Left forelimb (tissue), 1 donor: ENCODE data around the gene GM2A.
A peak's percentile ranks its signal among the peaks of the same experiment; 100 is the strongest.

Experiments
- DNase-seq: peaks from one replicate; pipeline ENCODE4 v3.0.0-alpha.2; 2018; ENCODE audit warnings: low spot score

The GM2A gene

GRCh38 chr5:151252762-151253604 is at the start of gene GM2A:
Gene GM2A (plus strand): TSS chr5:151253185. CDS start chr5:151253217, 32 bp downstream.
- peak; percentile 99 for DNase-seq

GRCh38 chr5:151204051-151204450 is 48.9 kb upstream of the GM2A start:
- no peak for DNase-seq

GRCh38 chr5:151205411-151205810 is 47.6 kb upstream of the GM2A start:
- DNase-seq = no peak

- no peak for DNase-seq
Measured at GRCh38 chr5:151208481-151208914, 44.5 kb upstream of the GM2A start.

- no peak for DNase-seq
Measured at GRCh38 chr5:151212406-151212798, 40.6 kb upstream of the GM2A start.

- DNase-seq = no peak
Measured at GRCh38 chr5:151213803-151214613, 39.0 kb upstream of the GM2A start.

- DNase-seq = no peak
Measured at GRCh38 chr5:151214614-151215545, 38.1 kb upstream of the GM2A start.

GRCh38 chr5:151215546-151215880 is 37.5 kb upstream of the GM2A start:
- DNase-seq = no peak

- no peak for DNase-seq
Measured at GRCh38 chr5:151216781-151217180, 36.2 kb upstream of the GM2A start.

- no peak for DNase-seq
Measured at GRCh38 chr5:151218177-151218576, 34.8 kb upstream of the GM2A start.

- no peak for DNase-seq
Measured at GRCh38 chr5:151219138-151219537, 33.8 kb upstream of the GM2A start.

- no peak for DNase-seq
Measured at GRCh38 chr5:151219789-151220188, 33.2 kb upstream of the GM2A start.

GRCh38 chr5:151221574-151221973 is 31.4 kb upstream of the GM2A start:
- no peak for DNase-seq

GRCh38 chr5:151222054-151222789 is 30.8 kb upstream of the GM2A start:
- no peak for DNase-seq

- no peak for DNase-seq
Measured at GRCh38 chr5:151222790-151223446, 30.1 kb upstream of the GM2A start.

- DNase-seq = peak; percentile 85
Measured at GRCh38 chr5:151223447-151224264, 29.3 kb upstream of the GM2A start, which contains the start of gene CCDC69. Gene CCDC69 (minus strand): TSS chr5:151224092. CDS start chr5:151223970, 122 bp downstream.

- DNase-seq = no peak
Measured at GRCh38 chr5:151224372-151224771, 28.6 kb upstream of the GM2A start.

GRCh38 chr5:151225071-151225470 is 27.9 kb upstream of the GM2A start:
- no peak for DNase-seq

GRCh38 chr5:151225475-151225874 is 27.5 kb upstream of the GM2A start:
- DNase-seq = no peak

GRCh38 chr5:151227918-151228447 is 25.0 kb upstream of the GM2A start:
- no peak for DNase-seq
